Mesenchymal stem cell (in vitro differentiated cells and primary cell): Measurements from ENCODE around the gene NAALADL2.
A peak's percentile ranks its signal among the peaks of the same experiment; 100 is the strongest.

ENCODE experiments used
- DNase-seq: peaks from one replicate; pipeline ENCODE4 v3.0.0-alpha.2; 2013
- H2AFZ ChIP-seq: one replicate; pipeline ENCODE4 v1.6.1; 2013; ENCODE audit warnings: low read depth, mild to moderate bottlenecking, control low read depth, inconsistent platforms, low read length, moderate library complexity
- H2AK5ac ChIP-seq: 2 replicates; pipeline ENCODE4 v1.6.1; 2013; ENCODE audit warnings: low read length, moderate library complexity, mild to moderate bottlenecking, inconsistent platforms; ENCODE audit not compliant: severe bottlenecking
- H2BK120ac ChIP-seq: one replicate; pipeline ENCODE4 v1.6.1; 2013; ENCODE audit warnings: low read depth, mild to moderate bottlenecking, inconsistent platforms, low read length, moderate library complexity
- H2BK12ac ChIP-seq, 2 experiments: one replicate each; pipeline ENCODE4 v1.6.1; 2013; ENCODE audit warnings: inconsistent platforms in 2 of 2, low read length in 2 of 2, mild to moderate bottlenecking in 2 of 2, moderate library complexity in 2 of 2, control low read depth in 1 of 2
- H2BK15ac ChIP-seq: one replicate; pipeline ENCODE4 v1.6.1; 2013; ENCODE audit warnings: mild to moderate bottlenecking, low read depth, inconsistent platforms; ENCODE audit not compliant: poor library complexity, severe bottlenecking
- H2BK5ac ChIP-seq: 2 replicates; pipeline ENCODE4 v1.6.1; 2013; ENCODE audit warnings: low read depth, mild to moderate bottlenecking, low read length, control low read depth, inconsistent platforms; ENCODE audit not compliant: poor library complexity, severe bottlenecking
- H3K14ac ChIP-seq, 2 experiments: one replicate each; pipeline ENCODE4 v1.6.1; 2013; ENCODE audit warnings: inconsistent platforms in 2 of 2, low read length in 2 of 2, control low read depth in 1 of 2, mild to moderate bottlenecking in 1 of 2, moderate library complexity in 1 of 2
- H3K18ac ChIP-seq, 2 experiments: one replicate each; pipeline ENCODE4 v1.6.1; 2013; ENCODE audit warnings: inconsistent platforms in 2 of 2, low read length in 2 of 2, control low read depth in 1 of 2, low read depth in 1 of 2, mild to moderate bottlenecking in 1 of 2
- H3K23ac ChIP-seq, 2 experiments: one replicate each; pipeline ENCODE4 v1.6.1; 2013; ENCODE audit warnings: inconsistent platforms in 2 of 2, low read length in 2 of 2, mild to moderate bottlenecking in 2 of 2, moderate library complexity in 2 of 2, control low read depth in 1 of 2
- H3K27ac ChIP-seq: 2 replicates; pipeline ENCODE4 v1.5.1; 2013; ENCODE audit warnings: mild to moderate bottlenecking, moderate library complexity, low read length, control low read depth, inconsistent platforms; ENCODE audit not compliant: poor library complexity, severe bottlenecking
- H3K27me3 ChIP-seq, 2 experiments: 2 replicates each; pipeline versions ENCODE4 v1.6.1 to v1.7.0; 2013; ENCODE audit warnings: low read length in 2 of 2, mild to moderate bottlenecking in 2 of 2, moderate library complexity in 2 of 2, control low read depth in 1 of 2, inconsistent platforms in 1 of 2; ENCODE audit not compliant: control insufficient read depth in 1 of 2, insufficient read depth in 1 of 2
- H3K36me3 ChIP-seq, 2 experiments: 2 replicates each; pipeline versions ENCODE4 v1.6.1 to v1.7.0; 2013; ENCODE audit warnings: low read length in 2 of 2, control low read depth in 1 of 2, inconsistent platforms in 1 of 2, low read depth in 1 of 2, mild to moderate bottlenecking in 1 of 2; ENCODE audit not compliant: insufficient read depth in 2 of 2, control insufficient read depth in 1 of 2
- H3K4ac ChIP-seq, 2 experiments: one replicate each; pipeline ENCODE4 v1.6.1; 2013; ENCODE audit warnings: inconsistent platforms in 2 of 2, low read length in 2 of 2, mild to moderate bottlenecking in 2 of 2, moderate library complexity in 2 of 2, control low read depth in 1 of 2, low read depth in 1 of 2
- H3K4me1 ChIP-seq: 2 replicates; pipeline ENCODE4 v1.6.1; 2013; ENCODE audit warnings: low read depth, low read length, control low read depth; ENCODE audit not compliant: control insufficient read depth, insufficient read depth
- H3K4me2 ChIP-seq: 2 replicates; pipeline ENCODE4 v1.6.1; 2013; ENCODE audit warnings: low read length, mild to moderate bottlenecking, inconsistent platforms; ENCODE audit not compliant: poor library complexity, severe bottlenecking
- H3K4me3 ChIP-seq, 2 experiments: 2 replicates each; pipeline versions ENCODE4 v1.5.1 to v1.7.0; 2013; ENCODE audit warnings: low read length in 2 of 2, mild to moderate bottlenecking in 2 of 2, control low read depth in 1 of 2, low read depth in 1 of 2; ENCODE audit not compliant: insufficient read depth in 1 of 2
- H3K79me1 ChIP-seq: replicated peaks from 2 replicates; pipeline ENCODE4 v1.6.1; 2013; ENCODE audit warnings: mild to moderate bottlenecking, control low read depth, low read length, inconsistent platforms; ENCODE audit not compliant: poor library complexity, severe bottlenecking
- H3K9ac ChIP-seq: 2 replicates; pipeline ENCODE4 v1.7.0; 2013; ENCODE audit warnings: mild to moderate bottlenecking, low read length, moderate library complexity
- H3K9me3 ChIP-seq: 2 replicates; pipeline ENCODE4 v1.7.0; 2013; ENCODE audit warnings: mild to moderate bottlenecking, low read length; ENCODE audit not compliant: control insufficient read depth
- H4K8ac ChIP-seq: one replicate; pipeline ENCODE4 v1.6.1; 2013; ENCODE audit warnings: inconsistent platforms, mild to moderate bottlenecking, low read length, moderate library complexity
- H4K91ac ChIP-seq: one replicate; pipeline ENCODE4 v1.6.1; 2013; ENCODE audit warnings: mild to moderate bottlenecking, low read length, inconsistent platforms
- WGBS: methylation state at CpG from one replicate; pipeline ENCODE4 v1.1.7; 2013; ENCODE audit warnings: mixed read lengths; 5-methylcytosine and 5-hydroxymethylcytosine counted together

NAALADL2 gene

DNA sequence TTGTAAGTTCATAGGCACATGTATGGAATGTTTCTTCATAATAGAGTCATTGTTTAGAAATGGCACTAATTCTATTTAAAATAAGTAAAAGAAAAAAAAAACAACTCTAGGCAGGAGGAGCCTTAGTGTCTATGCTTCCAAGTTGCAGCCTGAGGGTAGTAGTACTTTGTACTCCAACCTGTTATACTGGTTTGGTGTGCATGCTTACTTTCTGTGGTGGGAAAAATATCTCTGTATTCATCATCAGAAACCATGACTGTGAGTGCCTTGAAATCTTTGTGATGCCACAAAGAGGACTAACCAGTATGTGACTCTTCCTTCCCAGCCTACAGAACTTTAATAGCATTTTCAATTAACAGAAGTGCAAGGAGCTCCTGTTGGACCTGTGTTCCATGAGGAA lies 4.4 kb downstream of the NAALADL2 start:
- no peak overlapping the region for H3K9ac ChIP-seq
- H3K18ac ChIP-seq, result no peak overlapping the region
- H3K79me1 ChIP-seq, result no peaks in the 10 kb centered on the region
- no peaks in the 10 kb centered on the region for H3K27me3 ChIP-seq
- no peak overlapping the region for H2AK5ac ChIP-seq
- H3K4me2 ChIP-seq, result no peak overlapping the region
- H3K4me3 ChIP-seq, result no peak overlapping the region
- no peak overlapping the region for H2BK120ac ChIP-seq
- no peak overlapping the region for H2BK15ac ChIP-seq
- H3K23ac ChIP-seq, result no peak overlapping the region
- DNase-seq, result peak; percentile 5
- H4K8ac ChIP-seq, result no peak overlapping the region
- H3K27ac ChIP-seq, result no peak overlapping the region
- no peak overlapping the region for H3K14ac ChIP-seq
- H3K4ac ChIP-seq, result no peak overlapping the region
- no peak overlapping the region for H2BK12ac ChIP-seq
- H4K91ac ChIP-seq, result no peak overlapping the region
- no peak overlapping the region for H2AFZ ChIP-seq
- H3K4me1 ChIP-seq, result no peaks in the 10 kb centered on the region
- H3K36me3 ChIP-seq, result no peaks in the 10 kb centered on the region
- no peak overlapping the region for H2BK5ac ChIP-seq
- H3K9me3 ChIP-seq, result no peaks in the 10 kb centered on the region

- Histone ChIP-seq H4K8ac (no peak overlapping the region), H3K4me2 (no peak overlapping the region), H2BK5ac (no peak overlapping the region), H4K91ac (no peak overlapping the region), H3K9me3 (no peaks in the 10 kb centered on the region), H3K27me3 (no peaks in the 10 kb centered on the region), H3K9ac (no peak overlapping the region), H3K4me1 (no peaks in the 10 kb centered on the region), H3K4me3 (peak overlapping the region in 1 of 2 experiments; percentile 4), H2BK12ac (no peak overlapping the region), H2BK15ac (no peak overlapping the region), H2AK5ac (no peak overlapping the region), H3K79me1 (no peaks in the 10 kb centered on the region), H3K23ac (no peak overlapping the region), H3K36me3 (no peaks in the 10 kb centered on the region), H3K27ac (no peak overlapping the region), H3K14ac (no peak overlapping the region), H3K18ac (no peak overlapping the region), H3K4ac (no peak overlapping the region), H2BK120ac (no peak overlapping the region), H2AFZ (no peak overlapping the region)
- DNase-seq, result no peak
- WGBS, result 95% methylated on average over 7 of the region's 7 CpGs
Measured at GRCh38 chr3:174869448-174869847, 10.3 kb downstream of the NAALADL2 start.

DNA sequence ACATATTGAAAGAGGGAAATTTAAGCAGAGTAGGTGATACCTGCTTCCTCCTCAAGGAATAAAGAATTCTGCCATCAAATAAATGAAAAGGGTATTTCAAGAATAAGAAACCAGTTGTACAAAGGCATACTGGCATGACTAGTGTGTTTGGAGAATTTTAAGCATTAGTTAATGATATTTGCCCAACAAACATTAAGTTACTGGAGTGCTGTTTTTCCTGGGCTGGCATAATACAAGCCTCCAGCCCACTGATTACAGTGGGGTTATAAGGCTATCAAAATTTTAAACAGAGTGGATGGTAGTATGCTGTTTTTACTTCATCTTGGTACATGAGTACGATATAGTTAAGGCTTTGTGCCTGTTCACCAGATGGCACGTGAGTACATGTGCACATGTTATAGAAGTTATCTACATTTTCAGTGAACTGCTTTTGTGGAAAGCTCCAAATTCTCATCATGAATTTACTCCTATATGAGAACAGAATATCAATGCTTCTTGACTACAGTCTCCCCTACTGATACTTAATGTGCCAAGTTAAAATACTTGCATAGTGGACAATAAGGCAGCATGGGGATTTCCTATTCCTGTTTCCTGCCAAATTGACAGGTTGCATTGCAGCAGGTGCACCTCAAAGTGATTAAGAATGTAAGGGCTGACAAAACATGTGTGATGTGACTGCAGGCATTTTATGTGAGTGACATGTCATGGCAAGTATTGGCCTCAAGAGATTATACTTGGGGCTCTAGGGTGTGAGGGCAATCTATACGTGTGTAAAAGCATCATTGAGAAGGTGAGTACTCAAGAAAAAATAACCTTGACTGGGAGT lies 14.9 kb downstream of the NAALADL2 start:
- Histone ChIP-seq H3K18ac (no peak overlapping the region), H4K8ac (no peak overlapping the region), H3K79me1 (no peaks in the 10 kb centered on the region), H3K9me3 (no peaks in the 10 kb centered on the region), H3K4me3 (no peak overlapping the region), H2BK15ac (no peak overlapping the region), H2BK5ac (no peak overlapping the region), H3K36me3 (no peaks in the 10 kb centered on the region), H3K4me1 (no peaks in the 10 kb centered on the region), H3K4ac (no peak overlapping the region), H2AK5ac (no peak overlapping the region), H2AFZ (no peak overlapping the region), H3K4me2 (no peak overlapping the region), H3K27me3 (no peaks in the 10 kb centered on the region), H3K23ac (no peak overlapping the region), H3K27ac (no peak overlapping the region), H2BK12ac (no peak overlapping the region), H3K14ac (no peak overlapping the region), H3K9ac (no peak overlapping the region), H2BK120ac (no peak overlapping the region), H4K91ac (no peak overlapping the region)
- no peak for DNase-seq
- 83% methylated on average over 2 of the region's 3 CpGs for WGBS

DNA sequence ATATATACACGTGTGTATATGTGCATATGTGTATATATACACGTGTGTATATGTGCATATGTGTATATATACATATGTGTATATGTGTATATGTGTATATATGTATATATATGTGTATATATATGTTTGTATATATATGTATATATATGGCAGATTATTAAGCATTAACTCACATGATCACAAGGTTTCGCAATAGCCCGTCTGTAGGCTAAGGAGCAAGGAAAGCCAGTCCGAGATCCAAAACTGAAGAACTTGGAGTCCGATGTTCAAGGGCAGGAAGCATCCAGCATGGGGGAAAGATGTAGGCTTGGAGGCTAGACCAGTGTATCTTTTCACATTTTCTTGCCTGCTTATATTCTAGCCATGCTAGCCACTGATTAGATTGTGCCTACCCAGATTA lies 23.7 kb downstream of the NAALADL2 start:
- Histone ChIP-seq H2BK12ac (no peak overlapping the region), H3K36me3 (no peaks in the 10 kb centered on the region), H2BK5ac (no peak overlapping the region), H3K4me1 (no peaks in the 10 kb centered on the region), H3K23ac (no peak overlapping the region), H3K27me3 (no peaks in the 10 kb centered on the region), H3K79me1 (no peaks in the 10 kb centered on the region), H3K18ac (no peak overlapping the region), H4K91ac (no peak overlapping the region), H3K4me2 (no peak overlapping the region), H3K27ac (no peak overlapping the region), H4K8ac (no peak overlapping the region), H2BK15ac (no peak overlapping the region), H2AFZ (no peak overlapping the region), H2BK120ac (no peak overlapping the region), H3K4ac (no peak overlapping the region), H3K4me3 (no peak overlapping the region), H3K9me3 (peaks cover 5% of the 10 kb centered on the region), H2AK5ac (no peak overlapping the region), H3K14ac (no peak overlapping the region), H3K9ac (no peak overlapping the region)
- WGBS, result 94% methylated on average over 4 of the region's 6 CpGs
- no peak for DNase-seq
